H9 (cell line): ENCODE data around the gene EEF2K. TPM values are rescaled to one million over a fixed set of nuclear protein-coding genes. Genes with fewer than 3 reads are reported as not detected.
"Not testable (repeated sequence)": the region's sequence is repeated elsewhere in the genome, so short reads cannot be mapped to it uniquely, and the experiment has no call there.

ENCODE experiments used
- DNase-seq: peaks from one replicate; pipeline ENCODE4 v3.0.0-alpha.2; 2017
- H2AFZ ChIP-seq: one replicate; pipeline ENCODE4 v1.6.1; 2013; ENCODE audit warnings: mild to moderate bottlenecking, low read length, control low read depth, moderate library complexity
- H2AK5ac ChIP-seq: 2 replicates; pipeline ENCODE4 v1.6.1; 2013; ENCODE audit warnings: low read length, control low read depth, mixed read lengths; ENCODE audit not compliant: insufficient read length
- H2BK120ac ChIP-seq: one replicate; pipeline ENCODE4 v1.6.1; 2013; ENCODE audit warnings: low read depth, mild to moderate bottlenecking, low read length, control low read depth, inconsistent platforms; ENCODE audit not compliant: poor library complexity, severe bottlenecking
- H2BK12ac ChIP-seq: 2 replicates; pipeline ENCODE4 v1.6.1; 2013; ENCODE audit warnings: low read length, control low read depth, mixed read lengths, low read depth; ENCODE audit not compliant: insufficient read length
- H2BK15ac ChIP-seq: 2 replicates; pipeline ENCODE4 v1.6.1; 2013; ENCODE audit warnings: low read depth, low read length, control low read depth
- H2BK20ac ChIP-seq: one replicate; pipeline ENCODE4 v1.6.1; 2013; ENCODE audit warnings: low read depth, mild to moderate bottlenecking, low read length, control low read depth, inconsistent platforms; ENCODE audit not compliant: poor library complexity, severe bottlenecking
- H2BK5ac ChIP-seq: 2 replicates; pipeline ENCODE4 v1.6.1; 2013; ENCODE audit warnings: low read length, control low read depth, mixed read lengths; ENCODE audit not compliant: insufficient read length
- H3K14ac ChIP-seq: 2 replicates; pipeline ENCODE4 v1.6.1; 2013; ENCODE audit warnings: low read length, control low read depth; ENCODE audit not compliant: insufficient read depth
- H3K18ac ChIP-seq: 2 replicates; pipeline ENCODE4 v1.6.1; 2013; ENCODE audit warnings: low read depth, mild to moderate bottlenecking, mixed read lengths, low read length, control low read depth; ENCODE audit not compliant: insufficient read length
- H3K23ac ChIP-seq: 2 replicates; pipeline ENCODE4 v1.6.1; 2013; ENCODE audit warnings: low read length, control low read depth, mixed read lengths, low read depth; ENCODE audit not compliant: insufficient read length
- H3K23me2 ChIP-seq: 2 replicates; pipeline ENCODE4 v1.6.1; 2013; ENCODE audit warnings: low read depth, mild to moderate bottlenecking, mixed read lengths, low read length, control low read depth; ENCODE audit not compliant: insufficient read length, poor library complexity, severe bottlenecking
- H3K27ac ChIP-seq: 2 replicates; pipeline ENCODE4 v1.5.1; 2013; ENCODE audit warnings: low read length, control low read depth, mixed read lengths, low read depth; ENCODE audit not compliant: insufficient read length
- H3K27me3 ChIP-seq: 2 replicates; pipeline ENCODE4 v1.6.1; 2013; ENCODE audit warnings: low read length, control low read depth, inconsistent platforms; ENCODE audit not compliant: insufficient read depth
- H3K4ac ChIP-seq: 2 replicates; pipeline ENCODE4 v1.6.1; 2013; ENCODE audit warnings: low read depth, mild to moderate bottlenecking, control low read depth, inconsistent platforms, low read length, moderate library complexity
- H3K4me1 ChIP-seq: 2 replicates; pipeline ENCODE4 v1.6.1; 2013; ENCODE audit warnings: low read length, control low read depth, inconsistent platforms; ENCODE audit not compliant: insufficient read depth
- H3K4me2 ChIP-seq: 2 replicates; pipeline ENCODE4 v1.6.1; 2013; ENCODE audit warnings: low read length, control low read depth, mixed read lengths; ENCODE audit not compliant: insufficient read length, insufficient read depth
- H3K56ac ChIP-seq: 2 replicates; pipeline ENCODE4 v1.6.1; 2013; ENCODE audit warnings: low read depth, mild to moderate bottlenecking, mixed read lengths, low read length, control low read depth; ENCODE audit not compliant: insufficient read length
- H3K79me1 ChIP-seq: 2 replicates; pipeline ENCODE4 v1.6.1; 2013; ENCODE audit warnings: low read depth, mild to moderate bottlenecking, moderate library complexity, low read length, control low read depth, inconsistent platforms; ENCODE audit not compliant: insufficient read depth, poor library complexity, severe bottlenecking
- H3K79me2 ChIP-seq: 2 replicates; pipeline ENCODE4 v1.6.1; 2013; ENCODE audit warnings: low read length, control low read depth, inconsistent platforms; ENCODE audit not compliant: insufficient read depth
- H3K9ac ChIP-seq: 2 replicates; pipeline ENCODE4 v1.6.1; 2013; ENCODE audit warnings: low read length, control low read depth, mixed read lengths; ENCODE audit not compliant: insufficient read length; ENCODE audit errors: extremely low read depth
- H3K9me3 ChIP-seq: one replicate; pipeline ENCODE4 v1.6.1; 2013; ENCODE audit warnings: low read depth, low read length, inconsistent platforms; ENCODE audit not compliant: control insufficient read depth
- H3T11ph ChIP-seq: one replicate; pipeline ENCODE4 v1.6.1; 2013; ENCODE audit warnings: mild to moderate bottlenecking, low read length, control low read depth, inconsistent platforms
- H4K20me1 ChIP-seq: one replicate; pipeline ENCODE4 v1.6.1; 2013; ENCODE audit not compliant: control insufficient read depth, insufficient read length, insufficient read depth
- H4K5ac ChIP-seq: 2 replicates; pipeline ENCODE4 v1.6.1; 2013; ENCODE audit warnings: low read depth, mild to moderate bottlenecking, mixed read lengths, low read length, control low read depth; ENCODE audit not compliant: insufficient read length
- H4K8ac ChIP-seq: replicated peaks from 2 replicates; pipeline ENCODE4 v1.6.1; 2013; ENCODE audit warnings: low read length, control low read depth, mixed read lengths, low read depth; ENCODE audit not compliant: insufficient read length
- H4K91ac ChIP-seq: 2 replicates; pipeline ENCODE4 v1.6.1; 2013; ENCODE audit warnings: low read depth, mild to moderate bottlenecking, moderate library complexity, mixed read lengths, low read length, control low read depth; ENCODE audit not compliant: insufficient read length
- H3K27ac Mint-ChIP-seq, 3 experiments: 2 replicates in 2 of 3; 3 replicates in 1 of 3; pipeline ENCODE4 v1.8.0; 2020 to 2021; ENCODE audit warnings: mixed read lengths in 3 of 3, mild to moderate bottlenecking in 1 of 3, moderate library complexity in 1 of 3
- H3K27me3 Mint-ChIP-seq: 2 replicates; pipeline ENCODE4 v1.8.0; 2021; ENCODE audit warnings: low read depth, mild to moderate bottlenecking, moderate library complexity, mixed read lengths
- H3K36me3 Mint-ChIP-seq, 3 experiments: 2 replicates in 2 of 3; 3 replicates in 1 of 3; pipeline ENCODE4 v1.8.0; 2020 to 2021; ENCODE audit warnings: low read depth in 3 of 3, mixed read lengths in 3 of 3; ENCODE audit not compliant: insufficient read depth in 1 of 3
- H3K4me1 Mint-ChIP-seq, 2 experiments: 2 replicates each; pipeline ENCODE4 v1.8.0; 2020; ENCODE audit warnings: mixed read lengths in 2 of 2
- H3K4me3 Mint-ChIP-seq, 2 experiments: 2 replicates in 1 of 2; 3 replicates in 1 of 2; pipeline ENCODE4 v1.8.0; 2020 to 2021; ENCODE audit warnings: mild to moderate bottlenecking in 2 of 2, mixed read lengths in 2 of 2, moderate library complexity in 1 of 2
- H3K9me3 Mint-ChIP-seq, 2 experiments: 2 replicates in 1 of 2; 3 replicates in 1 of 2; pipeline ENCODE4 v1.8.0; 2020; ENCODE audit warnings: mild to moderate bottlenecking in 2 of 2, mixed read lengths in 2 of 2, moderate library complexity in 1 of 2
- CTCF ChIP-seq: fragments of 200-600 bp; sonication (generic); conservative IDR thresholded peaks from 3 replicates; pipeline ENCODE4 v1.8.0; 2021; ENCODE audit warnings: antibody characterized with exemption, mild to moderate bottlenecking
- whole genome bisulfite sequencing: extraction: QIAGEN DNeasy Blood & Tissue Kit; methylation state at CpG from one replicate; pipeline ENCODE4 v1.1.7; 2013; ENCODE audit warnings: missing lambda C conversion rate, low lambda C conversion rate, mixed read lengths; ENCODE audit not compliant: insufficient read length; ENCODE audit errors: extremely low coverage; 5-methylcytosine and 5-hydroxymethylcytosine counted together
- total RNA-seq: library from RNA; stranded (reverse); gene quantifications from 2 replicates; pipeline ENCODE4 v1.2.1, GENCODE V29; 2021

Gene EEF2K
- total RNA-seq, 1 experiment from 2014 or later: 20.7 TPM

GRCh38 chr16:22195695-22196558 is 10.2 kb upstream of the EEF2K start:
- Histone ChIP-seq H4K8ac (no peak overlapping the region), H3K4me2 (peak overlapping the region; percentile 53), H3K79me2 (no peaks in the 10 kb centered on the region), H3K18ac (no peak overlapping the region), H3K9ac (no peak overlapping the region), H2BK120ac (no peak overlapping the region), H3K23me2 (peaks cover 3% of the 10 kb centered on the region), H2AFZ (peak overlapping the region; percentile 68), H2BK15ac (no peak overlapping the region), H4K5ac (no peak overlapping the region), H3K79me1 (no peaks in the 10 kb centered on the region), H2BK12ac (no peak overlapping the region), H2AK5ac (no peak overlapping the region), H3K56ac (no peak overlapping the region), H3K14ac (no peak overlapping the region), H3T11ph (no peak overlapping the region), H3K27me3 (no peaks in the 10 kb centered on the region), H3K4ac (no peak overlapping the region), H4K91ac (no peak overlapping the region), H2BK5ac (no peak overlapping the region), H4K20me1 (no peaks in the 10 kb centered on the region), H3K9me3 (no peaks in the 10 kb centered on the region), H3K4me1 (no peaks in the 10 kb centered on the region; the same call in 1 of the 2 replicates), H3K23ac (no peak overlapping the region), H2BK20ac (no peak overlapping the region), H3K27ac (no peak overlapping the region)
- Mint-ChIP-seq H3K36me3 (peaks cover 0 to 2% (median 0%) of the 10 kb centered on the region in 3 experiments; a peak in 1 of 7 replicates), H3K9me3 (peaks cover 3 to 4% of the 10 kb centered on the region in 2 experiments; a peak in 3 of 5 replicates), H3K27ac (peak overlapping the region in 1 of 3 experiments; percentile 68; a peak in 2 of 7 replicates), H3K4me1 (peaks cover 22 to 23% of the 10 kb centered on the region in 2 experiments), H3K27me3 (peaks cover 2% of the 10 kb centered on the region; the same call in 1 of the 2 replicates), H3K4me3 (peak overlapping the region; percentile 80 to 90)
- no CpG with 5 or more reads among the region's 39 CpGs for WGBS
- DNase-seq: peak; percentile 92
- peak; percentile 80 for TF ChIP-seq CTCF

GRCh38 chr16:22196559-22197168 is 9.4 kb upstream of the EEF2K start:
- Mint-ChIP-seq H3K27ac (peak overlapping the region in 2 of 3 experiments; percentile 40 to 56; a peak in 2 of 7 replicates), H3K4me3 (peak overlapping the region; percentile 80 to 90), H3K4me1 (peaks cover 21 to 22% of the 10 kb centered on the region in 2 experiments)
- H3K27me3 ChIP-seq, H3K23me2 ChIP-seq, H2BK12ac ChIP-seq, H3K27me3 Mint-ChIP-seq, H3K4me2 ChIP-seq, H2BK120ac ChIP-seq, H2AK5ac ChIP-seq, H3K23ac ChIP-seq, DNase-seq, H3K9me3 ChIP-seq, H3K36me3 Mint-ChIP-seq, H3K4ac ChIP-seq, H4K91ac ChIP-seq, H3K4me1 ChIP-seq, H2BK20ac ChIP-seq, H3K79me1 ChIP-seq, H3K79me2 ChIP-seq, H3K18ac ChIP-seq, H3K56ac ChIP-seq, H2BK5ac ChIP-seq, H3K14ac ChIP-seq, H3K27ac ChIP-seq, H2BK15ac ChIP-seq, H3K9me3 Mint-ChIP-seq, H4K8ac ChIP-seq, H4K5ac ChIP-seq, H3T11ph ChIP-seq, H4K20me1 ChIP-seq, H2AFZ ChIP-seq, H3K9ac ChIP-seq: not testable (repeated sequence)
- WGBS: no CpG with 5 or more reads among the region's 20 CpGs
